ENCODE measurements around the gene MT3. TPM values are rescaled to one million over a fixed set of nuclear protein-coding genes. Genes with fewer than 3 reads are reported as not detected.

Gene MT3
- total and polyA plus RNA-seq, 2 of the 13 experiments (the other 11 are each of a cell fraction or from before 2014, with no cell fraction given) = not detected

DNA sequence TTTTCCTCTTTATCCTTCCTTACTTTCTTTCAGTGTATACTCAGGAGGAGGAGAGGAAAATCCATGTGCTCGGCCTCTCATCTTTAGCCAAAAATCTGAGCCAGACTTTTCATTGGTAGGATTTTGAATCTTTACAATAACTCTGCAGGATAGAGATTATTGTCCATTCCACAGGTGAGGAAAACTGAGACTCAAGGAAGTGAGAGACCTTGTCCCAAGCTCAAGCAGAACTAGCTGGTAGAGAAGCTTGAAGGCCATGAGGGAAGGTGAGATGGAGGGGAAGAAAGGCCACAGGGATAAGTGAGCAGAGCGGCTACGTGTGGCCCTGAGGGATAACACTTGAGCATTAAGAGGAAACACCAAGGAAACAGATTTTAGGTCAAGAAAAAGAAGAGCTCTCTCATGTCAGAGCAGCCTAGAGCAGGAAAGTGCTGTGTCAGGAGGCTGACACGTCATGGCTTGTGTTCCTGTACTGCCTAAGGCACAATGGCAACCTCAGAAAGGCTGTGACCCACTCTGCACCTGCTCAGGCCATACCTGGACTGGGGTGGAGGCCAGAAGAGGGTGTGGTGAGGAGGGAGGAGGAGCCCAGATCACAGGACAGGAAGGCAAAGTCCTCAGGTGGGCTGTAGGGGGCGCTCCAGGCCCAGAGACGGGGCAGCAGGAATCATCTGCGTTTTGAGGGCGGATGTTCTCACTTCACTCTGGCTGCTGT is 12.6 kb upstream of the MT3 start (continued):
- TF ChIP-seq, protein P1, sequence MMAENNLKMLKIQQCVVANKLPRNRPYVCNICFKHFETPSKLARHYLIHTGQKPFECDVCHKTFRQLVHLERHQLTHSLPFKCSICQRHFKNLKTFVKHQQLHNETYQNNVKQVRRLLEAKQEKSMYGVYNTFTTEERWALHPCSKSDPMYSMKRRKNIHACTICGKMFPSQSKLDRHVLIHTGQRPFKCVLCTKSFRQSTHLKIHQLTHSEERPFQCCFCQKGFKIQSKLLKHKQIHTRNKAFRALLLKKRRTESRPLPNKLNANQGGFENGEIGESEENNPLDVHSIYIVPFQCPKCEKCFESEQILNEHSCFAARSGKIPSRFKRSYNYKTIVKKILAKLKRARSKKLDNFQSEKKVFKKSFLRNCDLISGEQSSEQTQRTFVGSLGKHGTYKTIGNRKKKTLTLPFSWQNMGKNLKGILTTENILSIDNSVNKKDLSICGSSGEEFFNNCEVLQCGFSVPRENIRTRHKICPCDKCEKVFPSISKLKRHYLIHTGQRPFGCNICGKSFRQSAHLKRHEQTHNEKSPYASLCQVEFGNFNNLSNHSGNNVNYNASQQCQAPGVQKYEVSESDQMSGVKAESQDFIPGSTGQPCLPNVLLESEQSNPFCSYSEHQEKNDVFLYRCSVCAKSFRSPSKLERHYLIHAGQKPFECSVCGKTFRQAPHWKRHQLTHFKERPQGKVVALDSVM (CRISPR knock-in tag; IDR thresholded peaks at IDR 0.05) = peak; percentile 46
- TF ChIP-seq KDM2A (CRISPR knock-in tag; IDR thresholded peaks at IDR 0.05; ENCODE audit: borderline replicate concordance, low read depth) = peak; percentile 75
- 0 out of 2 replicates have a peak, but pooled peaks have one; percentile 37 for TF ChIP-seq KAT8 (CRISPR knock-in tag; IDR thresholded peaks at IDR 0.05)
- TF ChIP-seq KMT2A (CRISPR knock-in tag; IDR thresholded peaks at IDR 0.05) = peak; percentile 29; the same call in 1 of the 2 replicates
- TF ChIP-seq NFE2L1 (CRISPR knock-in tag; IDR thresholded peaks at IDR 0.05; ENCODE audit: borderline replicate concordance) = no peak
- TF ChIP-seq ZNF143 (CRISPR knock-in tag; IDR thresholded peaks at IDR 0.05) = no peak
- TF ChIP-seq MEF2D (CRISPR knock-in tag; IDR thresholded peaks at IDR 0.05) = peak; percentile 55; the same call in 1 of the 2 replicates
- TF ChIP-seq NPAS2 (CRISPR knock-in tag; IDR thresholded peaks at IDR 0.05; ENCODE audit: borderline replicate concordance) = no peak
- TF ChIP-seq ZNF788 (CRISPR knock-in tag; IDR thresholded peaks at IDR 0.05; ENCODE audit: borderline replicate concordance) = peak; percentile 18; the same call in 1 of the 2 replicates

DNA sequence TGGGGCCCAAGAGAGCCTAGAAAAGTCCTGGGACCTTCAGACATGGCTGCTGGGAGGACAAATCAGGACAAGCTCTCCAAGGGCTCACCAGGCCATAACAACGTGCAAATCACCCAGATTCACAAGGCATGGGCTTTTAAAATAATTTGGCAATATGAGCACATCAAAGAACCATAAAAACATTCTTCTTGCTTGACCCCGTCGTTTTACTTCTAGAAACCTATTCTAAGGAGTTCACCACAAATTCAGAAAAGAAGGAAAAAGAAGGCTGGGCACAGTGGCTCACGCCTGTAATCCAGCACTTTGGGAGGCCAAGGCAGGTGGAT is 12.1 kb upstream of the MT3 start:
- intact Hi-C loops (cut with micrococcal nuclease; ENCODE audit: unreplicated experiment) = loop anchor here (1.0 to 5.0 kb wide), 4 partner anchors 23 to 272 kb away; no protein-coding TSS in a partner anchor
- Histone ChIP-seq H3K27me3 (ENCODE audit: control insufficient read depth in 1 of 2, insufficient read depth in 2 of 2, low read length in 2 of 2) (peaks cover 0 to 5% of the 10 kb centered on the region in 2 experiments; a peak in 2 of 5 replicates), H3K4me2 (ENCODE audit: low read depth, low read length) (no peak overlapping the region), H3K27ac (ENCODE audit: extremely low read length, insufficient read depth, low read length) (no peak overlapping the region), H3K36me3 (replicated peaks in 1 of 2; ENCODE audit: control insufficient read depth in 1 of 2, insufficient read depth in 2 of 2, low read length in 2 of 2) (no peaks in the 10 kb centered on the region), H3K9me3 (ENCODE audit: low read length) (peaks cover 4% of the 10 kb centered on the region; the same call in 1 of the 2 replicates), H3K4me1 (ENCODE audit: insufficient read depth, low read length) (no peaks in the 10 kb centered on the region), H3K4me3 (replicated peaks in 1 of 3; ENCODE audit: insufficient read depth in 1 of 3, low read depth in 2 of 3, low read length in 3 of 3) (no peak overlapping the region), H4K20me1 (ENCODE audit: insufficient read depth, low read length) (no peaks in the 10 kb centered on the region), H3K79me2 (ENCODE audit: insufficient read depth, low read length) (no peaks in the 10 kb centered on the region), H2AFZ (ENCODE audit: low read length) (no peak overlapping the region), H3K9ac (ENCODE audit: insufficient read depth, low read depth, low read length) (no peak overlapping the region)
- BruUV-seq (replicated peaks) = no TSS peak
- FAIRE-seq (no peak), ATAC-seq (no peak), DNase-seq (ENCODE audit: low spot score) (no peak)
- in situ Hi-C loops (cut with HindIII; ENCODE audit: extremely low pct_ligation_motif_present, low pct_unique_long_range_greater_than_20kb) = loop anchor here (5.0 kb wide), 1 partner anchor 125 kb away; no protein-coding TSS in a partner anchor
- ChIA-PET POLR2A (no interaction called here), CTCF (ENCODE audit: low intra/inter-chr PET ratio, low total read pairs) (interaction anchor here (1.0 to 1.5 kb wide), 2 partner anchors 23 to 125 kb away, joined by 4 to 20 read pairs; no protein-coding TSS in a partner anchor)
- 70% methylated on average over 4 of the region's 4 CpGs for WGBS (ENCODE audit: low lambda C conversion rate)
- TF ChIP-seq ZMYM4 (CRISPR knock-in tag; IDR thresholded peaks at IDR 0.05) = no peak
- no peak for TF ChIP-seq ZNF83 (CRISPR knock-in tag; IDR thresholded peaks at IDR 0.05; ENCODE audit: borderline replicate concordance)
- TF ChIP-seq, protein P2, sequence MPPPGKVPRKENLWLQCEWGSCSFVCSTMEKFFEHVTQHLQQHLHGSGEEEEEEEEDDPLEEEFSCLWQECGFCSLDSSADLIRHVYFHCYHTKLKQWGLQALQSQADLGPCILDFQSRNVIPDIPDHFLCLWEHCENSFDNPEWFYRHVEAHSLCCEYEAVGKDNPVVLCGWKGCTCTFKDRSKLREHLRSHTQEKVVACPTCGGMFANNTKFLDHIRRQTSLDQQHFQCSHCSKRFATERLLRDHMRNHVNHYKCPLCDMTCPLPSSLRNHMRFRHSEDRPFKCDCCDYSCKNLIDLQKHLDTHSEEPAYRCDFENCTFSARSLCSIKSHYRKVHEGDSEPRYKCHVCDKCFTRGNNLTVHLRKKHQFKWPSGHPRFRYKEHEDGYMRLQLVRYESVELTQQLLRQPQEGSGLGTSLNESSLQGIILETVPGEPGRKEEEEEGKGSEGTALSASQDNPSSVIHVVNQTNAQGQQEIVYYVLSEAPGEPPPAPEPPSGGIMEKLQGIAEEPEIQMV (CRISPR knock-in tag; IDR thresholded peaks at IDR 0.05; ENCODE audit: low read depth) = no peak
- TF ChIP-seq ZNF207 (IDR thresholded peaks at IDR 0.05; ENCODE audit: borderline replicate concordance) = no peak
- no peak for TF ChIP-seq GATAD2A (CRISPR knock-in tag; IDR thresholded peaks at IDR 0.05)
- TF ChIP-seq KDM2A (CRISPR knock-in tag; IDR thresholded peaks at IDR 0.05; ENCODE audit: borderline replicate concordance, low read depth) = no peak; the same call in 1 of the 2 replicates
- no peak for TF ChIP-seq ZNF546 (CRISPR knock-in tag; conservative IDR thresholded peaks at IDR 0.05)
- no peak for TF ChIP-seq KDM4B (CRISPR knock-in tag; IDR thresholded peaks at IDR 0.05)
- TF ChIP-seq SALL1 (CRISPR knock-in tag; IDR thresholded peaks at IDR 0.05) = no peak
- TF ChIP-seq BHLHE40 (IDR thresholded peaks at IDR 0.05; ENCODE audit: low read length) = no peak
- TF ChIP-seq, protein P3, sequence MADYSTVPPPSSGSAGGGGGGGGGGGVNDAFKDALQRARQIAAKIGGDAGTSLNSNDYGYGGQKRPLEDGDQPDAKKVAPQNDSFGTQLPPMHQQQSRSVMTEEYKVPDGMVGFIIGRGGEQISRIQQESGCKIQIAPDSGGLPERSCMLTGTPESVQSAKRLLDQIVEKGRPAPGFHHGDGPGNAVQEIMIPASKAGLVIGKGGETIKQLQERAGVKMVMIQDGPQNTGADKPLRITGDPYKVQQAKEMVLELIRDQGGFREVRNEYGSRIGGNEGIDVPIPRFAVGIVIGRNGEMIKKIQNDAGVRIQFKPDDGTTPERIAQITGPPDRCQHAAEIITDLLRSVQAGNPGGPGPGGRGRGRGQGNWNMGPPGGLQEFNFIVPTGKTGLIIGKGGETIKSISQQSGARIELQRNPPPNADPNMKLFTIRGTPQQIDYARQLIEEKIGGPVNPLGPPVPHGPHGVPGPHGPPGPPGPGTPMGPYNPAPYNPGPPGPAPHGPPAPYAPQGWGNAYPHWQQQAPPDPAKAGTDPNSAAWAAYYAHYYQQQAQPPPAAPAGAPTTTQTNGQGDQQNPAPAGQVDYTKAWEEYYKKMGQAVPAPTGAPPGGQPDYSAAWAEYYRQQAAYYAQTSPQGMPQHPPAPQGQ (CRISPR knock-in tag; IDR thresholded peaks at IDR 0.05; ENCODE audit: borderline replicate concordance) = no peak

Measured in HepG2 (cell line).